ENCODE results near the gene RBM38.

RBM38 gene

GRCh38 chr20:57400821-57401564 lies 9.8 kb downstream of the RBM38 start:
- FAIRE-seq (peak; percentile 68), DNase-seq (ENCODE audit: extremely low spot score, insufficient read length, low read depth) (no peak)

DNA sequence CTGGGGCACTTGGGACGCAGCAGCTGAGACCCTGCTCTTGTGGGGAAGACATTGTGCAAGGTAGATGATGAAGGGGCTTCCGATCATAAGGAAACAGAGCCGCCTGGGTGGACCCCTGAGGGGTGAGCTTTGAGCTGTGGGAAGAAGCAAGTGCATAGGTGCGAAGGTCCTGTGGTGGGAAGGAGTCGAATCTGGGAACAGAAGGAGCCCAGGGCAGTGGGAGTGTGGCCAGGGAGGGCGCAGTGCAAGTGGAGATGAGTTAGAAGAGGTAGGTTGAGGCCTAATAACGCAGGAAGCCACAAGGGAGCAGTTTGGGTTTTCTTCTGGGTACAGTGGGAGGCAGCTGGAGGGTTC lies 10.3 kb downstream of the RBM38 start:
- no peak for DNase-seq (ENCODE audit: extremely low spot score, insufficient read length, low read depth)
- FAIRE-seq = no peak

GRCh38 chr20:57402206-57403125 lies 11.3 kb downstream of the RBM38 start:
- no peak for FAIRE-seq
- no peak for DNase-seq (ENCODE audit: extremely low spot score, insufficient read length, low read depth)

DNA sequence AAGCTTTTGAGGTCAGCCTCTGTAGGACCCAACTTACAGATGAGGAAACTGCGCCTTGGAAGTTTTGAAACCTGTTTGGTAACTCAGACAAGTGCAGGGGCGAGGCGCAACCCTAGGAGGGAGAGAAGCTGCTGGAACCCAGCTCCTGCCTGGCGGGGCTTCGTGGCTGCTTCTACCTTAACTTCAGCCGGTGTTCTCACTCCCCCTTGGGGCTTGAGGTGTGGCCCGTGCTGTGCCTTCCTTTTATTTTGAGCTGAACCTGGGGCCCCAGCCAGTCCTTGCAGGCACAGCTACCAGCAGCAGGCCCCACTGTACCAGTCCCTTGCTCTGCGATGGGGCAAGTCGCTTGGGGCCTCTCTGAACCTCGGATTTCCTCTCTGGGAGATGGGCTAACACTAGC lies 12.0 kb downstream of the RBM38 start:
- DNase-seq (ENCODE audit: extremely low spot score, insufficient read length, low read depth) (no peak), FAIRE-seq (no peak)

- no peak for FAIRE-seq
- no peak for DNase-seq (ENCODE audit: extremely low spot score, insufficient read length, low read depth)
Observed at GRCh38 chr20:57404006-57404405, 12.8 kb downstream of the RBM38 start.

DNA sequence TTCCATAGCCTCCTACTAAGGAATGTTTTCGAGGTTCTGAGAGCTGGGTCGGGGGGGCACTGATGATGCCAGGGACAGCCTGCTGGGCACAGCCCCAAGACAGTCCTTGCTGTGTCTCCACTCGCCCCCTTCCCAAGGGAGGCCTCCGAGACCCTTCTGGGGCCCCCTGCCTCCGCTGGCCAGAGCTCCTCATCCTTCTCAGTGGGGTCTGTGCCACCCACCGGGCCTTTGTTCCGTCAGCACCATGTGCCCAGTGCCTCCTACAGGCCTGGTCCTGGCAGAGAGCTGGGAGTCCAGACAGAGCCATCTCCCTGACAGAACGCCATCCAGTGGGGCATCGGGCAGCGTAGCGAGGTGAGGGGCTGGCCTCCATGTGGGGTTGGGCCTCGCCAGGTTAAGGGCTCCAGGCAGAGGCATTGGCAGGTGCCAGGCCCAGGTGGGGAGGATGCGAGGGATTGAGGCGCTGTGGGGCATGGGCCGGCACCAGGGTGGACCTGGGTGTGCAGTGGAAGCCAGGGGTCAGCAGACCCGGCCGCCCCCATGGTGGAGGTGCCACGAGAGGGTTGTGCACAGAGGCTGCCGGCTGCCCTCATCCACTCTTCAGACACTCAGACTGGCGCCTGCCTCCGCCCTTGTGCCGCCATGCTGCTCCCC lies 13.3 kb downstream of the RBM38 start:
- DNase-seq (ENCODE audit: extremely low spot score, insufficient read length, low read depth) = no peak
- FAIRE-seq = no peak

DNA sequence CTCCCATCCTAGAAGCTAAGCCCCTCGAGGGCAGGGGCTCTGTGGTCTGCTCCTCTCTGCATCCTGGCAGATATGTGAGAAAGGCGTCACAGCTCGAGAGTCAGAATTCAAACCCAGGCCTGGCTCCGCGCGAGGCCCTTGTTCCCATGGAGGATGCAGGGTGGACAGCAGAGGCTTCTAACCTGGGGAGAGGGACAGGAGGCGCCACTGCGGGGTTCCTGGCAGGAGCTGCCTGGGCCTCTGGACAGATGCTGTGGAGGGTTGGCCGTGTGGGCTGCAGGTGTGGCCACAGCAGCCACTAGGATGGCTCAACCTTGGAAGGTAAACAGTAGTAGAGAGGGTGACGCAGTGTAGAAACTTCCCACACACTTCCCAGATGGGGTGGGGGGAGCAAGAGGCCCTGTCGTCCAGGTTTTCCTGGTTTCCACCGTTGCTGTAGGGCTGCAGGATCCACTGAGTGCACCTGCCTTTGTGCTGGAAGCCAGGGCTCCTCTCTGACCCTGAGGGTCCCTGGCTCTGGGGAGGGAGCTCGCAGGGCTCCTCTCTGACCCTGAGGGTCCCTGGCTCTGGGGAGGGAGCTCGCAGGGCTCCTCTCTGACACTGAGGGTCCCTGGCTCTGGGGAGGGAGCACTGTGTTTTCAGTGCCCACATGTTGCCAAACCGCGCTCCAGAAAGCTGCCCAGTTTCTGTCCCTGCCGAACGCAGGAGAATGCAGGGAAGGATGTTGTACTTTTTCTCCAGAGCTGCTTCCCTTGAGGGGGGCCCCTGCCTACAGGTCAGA lies 14.2 kb downstream of the RBM38 start:
- no peak for DNase-seq (ENCODE audit: extremely low spot score, insufficient read length, low read depth)
- FAIRE-seq = no peak

DNA sequence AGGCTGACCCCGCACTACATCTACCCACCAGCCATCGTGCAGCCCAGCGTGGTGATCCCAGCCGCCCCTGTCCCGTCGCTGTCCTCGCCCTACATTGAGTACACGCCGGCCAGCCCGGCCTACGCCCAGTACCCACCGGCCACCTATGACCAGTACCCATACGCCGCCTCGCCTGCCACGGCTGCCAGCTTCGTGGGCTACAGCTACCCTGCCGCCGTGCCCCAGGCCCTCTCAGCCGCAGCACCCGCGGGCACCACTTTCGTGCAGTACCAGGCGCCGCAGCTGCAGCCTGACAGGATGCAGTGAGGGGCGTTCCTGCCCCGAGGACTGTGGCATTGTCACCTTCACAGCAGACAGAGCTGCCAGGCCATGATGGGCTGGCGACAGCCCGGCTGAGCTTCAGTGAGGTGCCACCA lies 16.4 kb downstream of the RBM38 start:
- FAIRE-seq = no peak
- no peak for DNase-seq (ENCODE audit: extremely low spot score, insufficient read length, low read depth)

- DNase-seq (ENCODE audit: extremely low spot score, insufficient read length, low read depth) = no peak
- FAIRE-seq = no peak
Observed at GRCh38 chr20:57408131-57408530, 16.9 kb downstream of the RBM38 start.

DNA sequence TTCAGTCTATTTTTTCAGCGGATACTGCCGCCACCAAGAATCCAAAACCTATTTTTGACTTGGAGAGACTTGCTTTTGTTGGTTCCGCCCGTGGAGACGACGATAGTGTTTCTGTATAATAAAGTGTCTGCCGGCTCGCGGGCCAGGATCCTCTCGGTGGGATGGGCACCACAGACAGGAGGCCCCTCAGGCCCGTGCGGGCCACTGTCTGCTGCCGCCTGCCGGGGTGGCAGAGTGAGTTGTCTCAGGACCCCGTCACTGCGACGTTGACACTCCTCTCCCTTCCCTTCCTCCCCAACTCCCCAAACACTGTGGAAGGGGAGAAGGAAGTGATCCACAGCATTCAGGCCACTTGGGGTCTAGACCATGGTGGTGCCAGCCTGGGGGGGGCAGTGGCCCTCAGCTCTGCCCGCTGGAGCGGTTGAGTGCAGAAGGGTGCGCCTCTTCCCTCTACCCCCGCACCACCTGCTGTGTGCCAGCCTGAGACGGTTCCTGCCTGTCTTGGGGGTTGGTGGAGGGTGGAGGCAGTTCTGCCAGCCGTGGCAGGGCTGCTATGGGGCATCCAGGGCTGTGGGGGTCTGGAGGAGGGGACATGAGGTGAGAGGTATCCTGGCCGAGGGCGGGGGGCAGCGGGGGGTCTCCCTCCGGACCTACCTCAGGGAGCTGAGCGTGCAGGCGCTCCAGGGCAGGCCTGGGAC lies 17.5 kb downstream of the RBM38 start:
- no peak for FAIRE-seq

GRCh38 chr20:57409316-57409671 lies 18.1 kb downstream of the RBM38 start:
- no peak for FAIRE-seq
- DNase-seq (ENCODE audit: extremely low spot score, insufficient read length, low read depth) = no peak

More for the DNA sequence above, 17.5 kb downstream of the RBM38 start:
- no peak for DNase-seq (ENCODE audit: extremely low spot score, insufficient read length, low read depth)

- no peak for DNase-seq (ENCODE audit: extremely low spot score, insufficient read length, low read depth)
- FAIRE-seq = no peak
Observed at GRCh38 chr20:57409672-57410397, 18.6 kb downstream of the RBM38 start.

DNA sequence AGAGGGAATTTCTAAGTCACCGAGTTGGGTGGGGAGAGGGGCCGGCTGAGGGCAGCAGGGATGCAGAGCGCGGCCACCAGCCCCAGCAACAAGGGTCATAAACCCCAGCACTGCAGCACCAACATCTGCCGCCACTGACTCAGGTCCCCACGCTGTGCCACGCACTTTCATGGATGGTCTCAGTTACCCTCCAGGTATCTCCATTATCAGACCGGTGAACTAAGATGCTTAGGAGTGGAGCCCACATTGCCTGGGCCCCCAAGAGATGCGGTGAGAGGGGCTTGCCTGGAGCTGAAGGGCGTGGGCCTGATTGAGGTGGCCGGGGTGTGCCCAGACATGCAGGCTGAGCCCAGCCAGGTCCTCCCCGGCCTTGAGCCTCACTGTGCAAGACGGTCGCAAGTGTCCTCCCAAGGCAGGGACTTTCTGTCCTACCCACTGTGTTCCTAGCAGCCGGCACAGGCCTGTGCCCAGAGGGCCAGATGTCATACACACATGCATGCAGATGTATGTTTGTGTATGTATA lies 19.3 kb downstream of the RBM38 start:
- no peak for FAIRE-seq
- DNase-seq (ENCODE audit: extremely low spot score, insufficient read length, low read depth) = no peak

DNA sequence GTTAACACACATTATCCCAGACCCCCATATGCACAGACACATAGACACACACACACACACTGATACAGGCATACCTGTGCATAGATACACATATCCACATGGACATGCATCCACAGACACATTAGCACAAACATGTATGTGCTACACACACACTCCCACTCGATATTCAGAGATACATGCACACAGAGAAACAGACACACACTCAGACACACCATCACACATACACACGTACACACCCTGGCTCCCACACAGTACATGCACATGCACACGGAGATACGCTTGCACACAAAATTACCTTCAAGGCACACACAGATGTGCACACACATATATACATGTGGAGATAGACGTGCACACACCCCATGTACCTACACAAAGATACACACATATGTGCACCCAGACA lies 19.7 kb downstream of the RBM38 start:
- DNase-seq (ENCODE audit: extremely low spot score, insufficient read length, low read depth) (no peak), FAIRE-seq (no peak)

- DNase-seq (ENCODE audit: extremely low spot score, insufficient read length, low read depth) = no peak
Observed at GRCh38 chr20:57411406-57412283, 20.4 kb downstream of the RBM38 start.

DNA sequence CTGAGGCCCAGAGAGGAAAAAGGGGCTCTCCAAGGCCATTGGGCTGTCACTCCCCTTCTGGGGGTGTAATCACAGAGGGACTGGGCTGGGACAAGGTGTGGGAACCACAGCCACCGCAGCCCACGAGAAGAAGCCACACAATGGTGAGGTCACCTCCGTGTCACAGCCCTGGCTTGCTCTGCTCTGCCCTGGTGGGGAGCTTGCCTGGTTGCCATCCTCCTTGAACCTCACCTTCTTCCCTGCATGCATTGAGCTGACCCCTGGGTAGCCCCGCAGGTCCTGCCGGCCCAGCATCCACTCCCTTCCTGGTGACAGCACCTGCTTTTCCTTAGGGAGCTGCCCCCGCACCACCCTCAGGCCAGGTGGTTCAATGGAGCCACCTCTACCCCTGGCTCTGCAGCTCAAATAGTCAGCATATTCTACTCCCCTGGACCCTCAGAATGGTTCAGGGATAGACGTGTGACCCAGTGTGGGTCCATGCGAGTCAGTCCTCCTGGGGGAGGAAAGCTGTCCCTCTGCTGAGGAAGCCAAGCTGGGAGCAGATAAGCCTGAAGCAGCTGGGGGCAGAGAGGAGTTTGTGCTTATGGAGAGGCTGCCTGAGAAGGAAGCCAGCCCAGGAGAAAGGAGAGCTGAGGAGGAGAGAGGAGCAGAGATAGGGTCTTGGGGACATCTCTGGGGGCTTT lies 21.3 kb downstream of the RBM38 start:
- no peak for DNase-seq (ENCODE audit: extremely low spot score, insufficient read length, low read depth)
- peak; percentile 48 for FAIRE-seq

More at GRCh38 chr20:57411406-57412283, 20.4 kb downstream of the RBM38 start:
- no peak for FAIRE-seq

- DNase-seq (ENCODE audit: extremely low spot score, insufficient read length, low read depth) (no peak), FAIRE-seq (no peak)
Observed at GRCh38 chr20:57413986-57414385, 22.8 kb downstream of the RBM38 start.
